Measurements from ENCODE around the gene BACH2.
"Not testable (repeated sequence)": the region's sequence is repeated elsewhere in the genome, so short reads cannot be mapped to it uniquely, and the experiment has no call there.

BACH2 gene

DNA sequence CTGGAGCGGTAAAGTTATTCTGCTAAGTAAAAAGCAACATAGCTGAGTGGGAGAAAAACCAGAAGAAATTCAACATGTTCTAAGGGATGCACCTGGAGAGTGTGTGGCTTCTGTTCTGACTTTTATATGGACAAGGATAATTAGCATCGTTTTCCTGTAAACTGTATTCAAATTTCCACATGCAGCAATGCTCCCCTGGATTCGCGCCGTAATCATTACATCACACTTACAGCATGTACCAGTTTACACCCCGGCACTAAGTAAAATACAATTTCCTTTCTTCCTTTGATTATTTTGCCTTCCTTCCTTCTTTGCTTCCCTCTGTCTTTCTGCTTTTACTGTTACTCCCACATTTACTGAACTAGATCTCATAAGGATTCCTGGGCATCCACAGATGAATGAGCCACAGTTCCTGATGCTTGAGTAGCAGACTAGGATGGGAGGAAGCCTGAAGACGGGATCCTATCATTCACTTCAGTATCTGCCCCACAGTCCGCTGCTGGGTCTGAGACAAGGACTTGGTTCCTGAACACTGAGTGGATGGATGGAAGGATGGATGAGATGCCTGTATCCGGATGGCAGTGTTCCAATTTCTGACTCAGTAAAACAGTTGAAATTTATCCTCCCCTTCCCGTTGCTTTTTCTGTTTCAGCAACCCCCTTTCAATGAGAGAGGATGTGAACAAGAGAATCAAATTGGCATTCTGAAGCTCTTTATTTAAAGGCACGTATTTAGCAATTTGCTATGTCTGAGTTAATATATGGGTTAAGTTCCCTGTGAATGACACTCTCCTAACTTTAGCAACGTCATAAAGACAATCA, 227.7 kb downstream of the BACH2 start:
- DNase-seq (ENCODE audit: low spot score), result no peak

- DNase-seq (ENCODE audit: low spot score), result no peak
These were observed 228.4 kb downstream of the BACH2 start for GRCh38 chr6:90068264-90068663.

DNA sequence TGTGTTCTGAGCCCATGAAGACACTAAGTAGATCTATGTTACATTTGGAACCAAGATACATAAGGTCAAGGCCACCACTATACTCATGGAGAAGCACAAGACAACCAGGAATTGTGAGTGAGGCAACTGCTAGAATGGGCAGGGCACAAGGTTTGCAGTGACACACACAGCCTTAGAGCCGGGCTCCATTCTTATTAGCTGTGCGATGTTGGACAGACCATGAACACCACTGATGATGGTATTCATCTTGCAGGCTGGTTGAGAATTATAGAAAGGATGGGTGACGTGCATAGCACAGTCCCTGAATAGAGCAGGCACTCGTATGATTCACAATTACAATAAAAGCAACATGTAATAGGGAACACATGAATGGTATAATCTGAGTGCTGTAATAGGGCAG, 229.9 kb downstream of the BACH2 start:
- DNase-seq (ENCODE audit: low spot score), result no peak

DNA sequence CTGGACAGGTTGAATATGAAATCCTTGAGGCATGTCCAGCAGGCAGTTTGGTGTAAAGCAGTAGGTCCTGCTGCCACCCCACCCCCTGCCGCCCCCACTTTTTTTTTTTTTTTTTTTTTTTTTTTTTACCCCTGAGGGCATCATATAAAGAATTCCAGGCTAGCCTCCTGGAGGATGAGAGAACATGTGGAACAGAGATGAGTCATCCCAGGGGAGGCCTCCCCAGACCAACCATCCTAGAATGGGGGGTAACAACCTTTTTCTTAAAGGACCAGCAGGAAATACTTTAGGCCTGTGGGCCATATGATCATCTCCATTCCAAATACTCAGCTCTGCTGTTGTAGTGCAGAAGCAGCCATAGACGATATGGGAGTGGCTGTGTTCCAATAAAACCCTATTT, 231.5 kb downstream of the BACH2 start:
- DNase-seq (ENCODE audit: low spot score), result no peak

DNA sequence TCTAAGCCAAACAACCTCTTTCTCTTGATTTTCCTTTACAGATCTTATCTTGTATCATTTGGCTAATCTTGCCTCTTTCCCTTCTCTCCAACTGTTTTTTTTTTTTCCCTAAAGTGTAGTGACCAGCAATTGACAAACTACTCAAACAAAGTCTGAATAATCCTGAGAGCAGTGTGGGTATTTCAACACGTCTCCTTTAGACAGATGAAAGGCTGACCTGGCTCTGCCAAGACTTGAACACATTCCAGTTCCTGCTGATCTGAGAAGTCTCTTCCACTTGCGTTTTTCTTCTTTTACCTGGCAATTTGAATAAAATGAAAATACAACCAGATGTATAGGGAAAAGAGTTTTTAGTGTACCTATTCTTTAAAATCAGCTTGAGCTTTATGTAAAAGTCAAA, 234.0 kb downstream of the BACH2 start:
- no peak for DNase-seq (ENCODE audit: low spot score)

DNA sequence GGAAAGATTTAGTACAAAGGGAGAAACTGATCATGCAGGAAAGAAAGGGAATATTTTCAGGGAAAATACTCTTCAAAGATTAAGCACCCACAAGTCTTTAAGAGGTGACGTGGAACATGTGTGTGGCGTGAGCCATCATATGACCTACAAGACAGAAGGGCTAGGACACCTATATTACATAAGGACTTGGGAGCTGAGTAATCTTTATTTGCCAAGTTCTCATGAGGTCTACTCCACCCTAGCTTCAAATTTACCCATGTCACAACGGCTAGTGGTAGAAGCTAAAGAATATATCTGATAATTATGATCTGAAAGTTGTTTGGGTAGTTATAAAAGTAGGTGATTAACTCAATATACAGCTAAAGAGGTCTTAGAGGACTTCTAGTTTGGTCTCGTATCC, 234.6 kb downstream of the BACH2 start:
- no peak for DNase-seq (ENCODE audit: low spot score)

- not testable (repeated sequence) for DNase-seq (ENCODE audit: low spot score)
These were observed 237.5 kb downstream of the BACH2 start for GRCh38 chr6:90059178-90059577.

DNA sequence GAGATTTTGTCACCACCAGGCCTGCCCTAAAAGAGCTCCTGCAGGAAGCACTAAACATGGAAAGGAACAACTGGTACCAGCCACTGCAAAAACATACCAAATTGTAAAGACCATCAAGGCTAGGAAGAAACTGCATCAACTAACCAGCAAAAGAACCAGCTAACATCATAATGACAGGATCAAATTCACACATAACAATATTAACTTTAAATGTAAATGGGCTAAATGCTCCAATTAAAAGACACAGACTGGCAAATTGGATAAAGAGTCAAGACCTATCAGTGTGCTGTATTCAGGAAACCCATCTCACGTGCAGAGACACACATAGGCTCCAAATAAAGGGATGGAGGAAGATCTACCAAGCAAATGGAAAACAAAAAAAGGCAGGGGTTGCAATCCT, 240.7 kb downstream of the BACH2 start:
- not testable (repeated sequence) for DNase-seq (ENCODE audit: low spot score)

DNA sequence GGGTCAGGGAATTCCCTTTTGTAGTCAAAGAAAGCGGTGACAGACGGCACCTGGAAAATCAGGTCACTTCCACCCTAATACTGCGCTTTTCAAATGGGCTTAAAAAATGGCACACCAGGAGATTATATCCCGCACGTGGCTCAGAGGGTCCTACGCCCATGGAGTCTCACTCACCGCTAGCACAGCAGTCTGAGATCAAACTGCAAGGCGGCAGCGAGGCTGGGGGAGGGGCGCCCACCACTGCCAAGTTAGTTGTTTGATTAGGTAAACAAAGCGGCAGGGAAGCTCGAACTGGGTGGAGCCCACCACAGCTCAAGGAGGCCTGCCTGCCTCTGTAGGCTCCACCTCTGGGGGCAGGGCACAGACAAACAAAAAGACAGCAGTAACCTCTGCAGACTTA, 242.4 kb downstream of the BACH2 start:
- DNase-seq (ENCODE audit: low spot score), result not testable (repeated sequence)

DNA sequence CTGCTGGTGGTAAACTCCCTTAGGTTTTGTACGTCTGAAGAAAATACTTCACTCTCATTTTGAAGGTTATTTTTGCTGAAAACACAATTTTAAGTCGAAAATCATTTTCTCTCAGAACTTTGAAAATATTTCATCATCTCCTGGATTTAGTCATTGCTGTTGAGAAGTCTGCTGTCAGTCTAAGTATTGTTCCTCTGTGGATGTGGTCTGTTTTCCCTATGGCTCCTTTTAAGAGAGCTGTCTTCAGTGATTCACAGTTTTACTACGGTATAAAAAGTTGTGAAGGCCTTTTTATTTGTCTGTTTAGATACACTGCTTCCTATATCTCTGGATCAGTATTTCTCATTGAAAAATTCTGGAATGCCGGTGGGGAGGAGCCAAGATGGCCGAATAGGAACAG, 243.0 kb downstream of the BACH2 start:
- no peak for DNase-seq (ENCODE audit: low spot score)

- no peak for DNase-seq (ENCODE audit: low spot score)
These were observed 247.3 kb downstream of the BACH2 start for GRCh38 chr6:90049295-90049694.

- no peak for DNase-seq (ENCODE audit: low spot score)
These were observed 248.3 kb downstream of the BACH2 start for GRCh38 chr6:90048206-90048967.

GRCh38 chr6:90045535-90045934, 251.1 kb downstream of the BACH2 start:
- no peak for DNase-seq (ENCODE audit: low spot score)

DNA sequence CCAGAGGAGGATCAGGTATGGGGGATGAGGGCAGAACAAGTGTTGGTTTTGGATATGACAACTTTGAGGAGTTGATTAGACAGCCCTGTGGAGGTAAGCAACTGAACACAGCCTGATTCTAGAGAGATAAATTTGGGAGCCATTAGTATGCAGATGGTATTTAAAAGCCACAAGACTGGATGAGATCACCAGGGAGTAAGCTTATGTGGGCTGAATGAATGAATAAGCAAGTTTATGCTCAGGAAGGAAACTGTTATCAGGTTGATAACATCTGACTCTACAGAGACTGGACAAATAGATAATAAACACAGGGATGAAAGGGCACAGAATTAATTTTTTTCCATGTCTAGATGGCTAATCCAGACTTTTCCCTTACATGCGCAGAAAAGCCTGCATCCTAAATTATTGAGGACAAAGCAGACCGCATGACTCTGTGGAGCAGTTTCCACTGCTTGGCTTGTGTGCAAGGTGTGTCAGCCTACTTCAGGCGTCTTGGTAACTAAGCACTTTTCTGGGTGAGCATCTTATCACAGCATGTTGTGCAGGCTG, 251.7 kb downstream of the BACH2 start:
- no peak for DNase-seq (ENCODE audit: low spot score)

- no peak for DNase-seq (ENCODE audit: low spot score)
These were observed 252.3 kb downstream of the BACH2 start for GRCh38 chr6:90044182-90044832.

- no peak for DNase-seq (ENCODE audit: low spot score)
These were observed 255.7 kb downstream of the BACH2 start for GRCh38 chr6:90040931-90041330.

GRCh38 chr6:90039911-90040310, 256.7 kb downstream of the BACH2 start:
- DNase-seq (ENCODE audit: low spot score), result no peak

DNA sequence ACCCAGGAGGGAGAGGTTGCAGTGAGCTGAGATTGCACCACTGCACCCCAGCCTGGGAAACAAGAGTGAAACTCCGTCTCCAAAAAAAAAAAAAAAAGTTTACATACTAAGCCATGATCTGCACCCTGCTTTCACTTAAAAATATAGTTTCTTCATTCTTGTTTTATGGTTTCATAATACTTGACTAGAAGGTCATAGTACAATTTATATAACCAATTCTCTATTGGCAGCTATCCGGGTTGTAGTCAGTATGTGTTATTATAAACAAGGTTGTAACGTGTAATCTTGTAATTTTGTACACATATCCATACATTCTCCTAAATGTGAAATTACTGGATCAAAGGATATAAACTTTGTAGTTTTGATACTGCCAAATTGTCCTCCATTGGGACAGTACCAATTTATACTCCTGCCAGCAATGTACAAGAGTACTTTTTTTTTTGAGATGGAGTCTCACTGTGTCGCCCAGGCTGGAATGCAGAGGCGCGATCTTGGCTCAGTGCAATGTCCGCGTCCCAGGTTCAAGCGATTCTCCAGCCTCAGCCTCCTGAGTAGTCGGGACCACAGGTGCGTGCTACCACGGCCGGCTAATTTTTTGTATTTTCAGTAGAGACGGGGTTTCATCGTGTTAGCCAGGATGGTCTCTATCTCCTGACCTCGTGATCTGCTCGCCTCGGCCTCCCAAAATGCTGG, 257.5 kb downstream of the BACH2 start:
- DNase-seq (ENCODE audit: low spot score), result no peak

DNA sequence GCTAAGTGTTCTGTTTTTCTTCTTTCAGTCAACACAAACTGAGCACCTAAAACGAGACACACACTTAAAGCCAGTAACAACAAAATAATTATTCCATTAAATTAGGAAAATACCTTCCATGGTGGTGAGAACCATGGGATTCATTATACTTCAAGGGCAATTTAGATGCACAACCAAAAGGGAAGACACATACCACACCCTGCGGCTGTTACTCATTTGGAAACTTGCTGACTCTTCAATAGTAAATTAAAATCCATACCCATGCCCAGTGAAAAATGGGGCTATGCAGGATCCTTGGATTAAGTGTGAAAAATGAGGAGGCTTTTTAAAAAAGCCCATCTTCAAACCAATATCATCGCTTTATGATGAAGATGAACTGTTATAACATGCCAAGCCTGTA, 259.7 kb downstream of the BACH2 start:
- no peak for DNase-seq (ENCODE audit: low spot score)

DNA sequence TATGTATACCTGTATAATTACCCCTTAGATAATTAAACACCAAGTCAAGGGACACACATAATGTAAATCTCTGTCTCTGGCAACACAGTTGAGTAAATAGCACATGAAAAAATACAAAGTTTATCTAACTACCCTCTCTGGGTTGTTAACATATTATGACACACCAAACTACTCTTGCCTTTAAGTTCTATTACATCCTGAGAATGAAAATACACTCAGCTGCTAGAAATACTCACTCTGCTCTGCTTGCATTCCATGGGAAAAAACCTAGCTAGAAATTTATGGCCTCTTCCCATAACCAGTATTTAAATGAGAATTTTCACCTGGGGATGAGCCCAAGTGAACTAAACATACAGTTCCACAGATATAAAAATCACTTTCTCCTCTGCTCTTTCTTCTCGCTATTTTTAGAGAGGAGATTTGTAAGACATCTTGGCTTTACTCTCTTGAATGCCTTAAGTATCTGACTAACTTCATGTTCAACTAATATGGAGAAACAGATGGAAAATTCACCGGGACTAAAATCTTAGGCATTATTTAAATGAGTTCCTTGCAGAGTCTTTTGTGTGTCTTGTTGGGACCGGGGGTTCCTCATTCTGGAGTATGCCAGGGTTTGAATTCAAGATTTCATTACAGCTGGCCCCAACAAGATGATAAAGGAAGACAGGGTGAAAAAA, 261.5 kb downstream of the BACH2 start:
- no peak for DNase-seq (ENCODE audit: low spot score)

- DNase-seq (ENCODE audit: low spot score), result no peak
These were observed 262.8 kb downstream of the BACH2 start for GRCh38 chr6:90033746-90034271.

All from NAMALWA (cell line).